ENCODE results near the gene BRIP1. TPM values are rescaled to one million over a fixed set of nuclear protein-coding genes. Genes with fewer than 3 reads are reported as not detected.

The BRIP1 gene
- total RNA-seq, 3 donors from 2014 or later (not counting 1 experiment from before 2014, with no cell fraction given) = 2.7 to 3.7 (median 2.9) TPM

GRCh38 chr17:61634011-61634539, 229.3 kb downstream of the BRIP1 start:
- H3K4me3 Mint-ChIP-seq = no peak overlapping the region
- Histone ChIP-seq H3K36me3 (ENCODE audit: control insufficient read depth, insufficient read depth, low read length) (no peaks in the 10 kb centered on the region), H3K4me3 (ENCODE audit: low read length) (no peak overlapping the region), H3K4me1 (ENCODE audit: control insufficient read depth, insufficient read depth, low read length) (no peaks in the 10 kb centered on the region), H3K9me3 (ENCODE audit: control insufficient read depth, insufficient read depth, low read length) (no peaks in the 10 kb centered on the region), H3K27ac (ENCODE audit: low read length) (no peak overlapping the region), H3K27me3 (ENCODE audit: control insufficient read depth, insufficient read depth, low read length) (no peaks in the 10 kb centered on the region)
- peaks cover 39 to 81% of the 10 kb centered on the region in 2 donors for H3K27me3 Mint-ChIP-seq (ENCODE audit: low read depth in 2 of 2)
- peaks cover 0 to 4% of the 10 kb centered on the region in 2 donors for H3K9me3 Mint-ChIP-seq
- no peaks in the 10 kb centered on the region for H3K4me1 Mint-ChIP-seq
- ATAC-seq (no peak), DNase-seq (no peak)
- no peak overlapping the region for H3K27ac Mint-ChIP-seq
- TF ChIP-seq CTCF (IDR thresholded peaks at IDR 0.05) = no peak
- H3K36me3 Mint-ChIP-seq = peaks cover 10% of the 10 kb centered on the region
- intact Hi-C loops (cut with micrococcal nuclease) = loop anchor here (10.0 kb wide), 1 partner anchor 1771 kb away; no protein-coding TSS in a partner anchor

GRCh38 chr17:61632826-61633225, 230.5 kb downstream of the BRIP1 start:
- ATAC-seq = no peak
- intact Hi-C loops (cut with micrococcal nuclease) = loop anchor here (10.0 kb wide), 1 partner anchor 1772 kb away; no protein-coding TSS in a partner anchor
- Histone ChIP-seq H3K4me1 (ENCODE audit: control insufficient read depth, insufficient read depth, low read length) (no peaks in the 10 kb centered on the region), H3K4me3 (ENCODE audit: low read length) (no peak overlapping the region), H3K27ac (ENCODE audit: low read length) (no peak overlapping the region), H3K27me3 (ENCODE audit: control insufficient read depth, insufficient read depth, low read length) (no peaks in the 10 kb centered on the region), H3K36me3 (ENCODE audit: control insufficient read depth, insufficient read depth, low read length) (no peaks in the 10 kb centered on the region), H3K9me3 (ENCODE audit: control insufficient read depth, insufficient read depth, low read length) (no peaks in the 10 kb centered on the region)
- TF ChIP-seq CTCF (IDR thresholded peaks at IDR 0.05) = no peak
- peaks cover 0 to 4% of the 10 kb centered on the region in 2 donors for H3K9me3 Mint-ChIP-seq
- DNase-seq = no peak
- H3K27me3 Mint-ChIP-seq (ENCODE audit: low read depth in 2 of 2) = peaks cover 34 to 69% of the 10 kb centered on the region in 2 donors
- H3K36me3 Mint-ChIP-seq = peaks cover 10% of the 10 kb centered on the region
- WGBS (ENCODE audit: insufficient coverage) = no CpG with 5 or more reads among the region's 1 CpG
- H3K4me1 Mint-ChIP-seq = no peaks in the 10 kb centered on the region
- no peak overlapping the region for H3K27ac Mint-ChIP-seq
- H3K4me3 Mint-ChIP-seq = no peak overlapping the region

GRCh38 chr17:61631800-61632199, 231.5 kb downstream of the BRIP1 start:
- peaks cover 29 to 68% of the 10 kb centered on the region in 2 donors for H3K27me3 Mint-ChIP-seq (ENCODE audit: low read depth in 2 of 2)
- H3K36me3 Mint-ChIP-seq = peaks cover 10% of the 10 kb centered on the region

More at GRCh38 chr17:61631800-61632199, 231.5 kb downstream of the BRIP1 start:
- H3K27me3 ChIP-seq (ENCODE audit: control insufficient read depth, insufficient read depth, low read length) = no peaks in the 10 kb centered on the region
- 60% methylated on average over 1 of the region's 1 CpG for WGBS (ENCODE audit: insufficient coverage)
- Mint-ChIP-seq H3K4me3 (no peak overlapping the region), H3K4me1 (no peaks in the 10 kb centered on the region), H3K9me3 (peaks cover 0 to 4% of the 10 kb centered on the region in 2 donors), H3K27ac (no peak overlapping the region)
- no peak for TF ChIP-seq CTCF (IDR thresholded peaks at IDR 0.05)
- no peaks in the 10 kb centered on the region for H3K9me3 ChIP-seq (ENCODE audit: control insufficient read depth, insufficient read depth, low read length)
- intact Hi-C loops (cut with micrococcal nuclease) = loop anchor here (10.0 kb wide), 1 partner anchor 1773 kb away; no protein-coding TSS in a partner anchor
- H3K36me3 ChIP-seq (ENCODE audit: control insufficient read depth, insufficient read depth, low read length) = no peaks in the 10 kb centered on the region
- H3K4me1 ChIP-seq (ENCODE audit: control insufficient read depth, insufficient read depth, low read length) = no peaks in the 10 kb centered on the region
- DNase-seq (no peak), ATAC-seq (no peak)
- no peak overlapping the region for H3K27ac ChIP-seq (ENCODE audit: low read length)
- H3K4me3 ChIP-seq (ENCODE audit: low read length) = no peak overlapping the region

Other genes with a start within 250 kb of the BRIP1 start
- gene INTS2, start 64.5 kb upstream of the BRIP1 start, total RNA-seq = 10 to 100 TPM; 14.2 to 21.0 (median 14.6) TPM
- 100 to 1,000 TPM; 107 to 122 (median 116) TPM for gene MED13, start 201.8 kb upstream of the BRIP1 start, total RNA-seq